Epithelial cell of esophagus (primary cell): Measurements from ENCODE around the gene PVALB.

Experiments used
- DNase-seq: peaks from one replicate; pipeline ENCODE4 v3.0.0; 2010; ENCODE audit warnings: low read depth
- H3K4me3 ChIP-seq: 2 replicates; pipeline ENCODE4 v1.5.1; 2011; ENCODE audit warnings: mild to moderate bottlenecking, low read length, control low read depth
- TF ChIP-seq, protein P1 (sequence below): IDR thresholded peaks from 2 replicates; pipeline ENCODE4 v1.5.1; 2011; ENCODE audit warnings: low read depth, mild to moderate bottlenecking, low read length, control low read depth, inconsistent platforms; ENCODE audit not compliant: insufficient read depth; ENCODE audit errors: missing control alignments

PVALB gene

DNA sequence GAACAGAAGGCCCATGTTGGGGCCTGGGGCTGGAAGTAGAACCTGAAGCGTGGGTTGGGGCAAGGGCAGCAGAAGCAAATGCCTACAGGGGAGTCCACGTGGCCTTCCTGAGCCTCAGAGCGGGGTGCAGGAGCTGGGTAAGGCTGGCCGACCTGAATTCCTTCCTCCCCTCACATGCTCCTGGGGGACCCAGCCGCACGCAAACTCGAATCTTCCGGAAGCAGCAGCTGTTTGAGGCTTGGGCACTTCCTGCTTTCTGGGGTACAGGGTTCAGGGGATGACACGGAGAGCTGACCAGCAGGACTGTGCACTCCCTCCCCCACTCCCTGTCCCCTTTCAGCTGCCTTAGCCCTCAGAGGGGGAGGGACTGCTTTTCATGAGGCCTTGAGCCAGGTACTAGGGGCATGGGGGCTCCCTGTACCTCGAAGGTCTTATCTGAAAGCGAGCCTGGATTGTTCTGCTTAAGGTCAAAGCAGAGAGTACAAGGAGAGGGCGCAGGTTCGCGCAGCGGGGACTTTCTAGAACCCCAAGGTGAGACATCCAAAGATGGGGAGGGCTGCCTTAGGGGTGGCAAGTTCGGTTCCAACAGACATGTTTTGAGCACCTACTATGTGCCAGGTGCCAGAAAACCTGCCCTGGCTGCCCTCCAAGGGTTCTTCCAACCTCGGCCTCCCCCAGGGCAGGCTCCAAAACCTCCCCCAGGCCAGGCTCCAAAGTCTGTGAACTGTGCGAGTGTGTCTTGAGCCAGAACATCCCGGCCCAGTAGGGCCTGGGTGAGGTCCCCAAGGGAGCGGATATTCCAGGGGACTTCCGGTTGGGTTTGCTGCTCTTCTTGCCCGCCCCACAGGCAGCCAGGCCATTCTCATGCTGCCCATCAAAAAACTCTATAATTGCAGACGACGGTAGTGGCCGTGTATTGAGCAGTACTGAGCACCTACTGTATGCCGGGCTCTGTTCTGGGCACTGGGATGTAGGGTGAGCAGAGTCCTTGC is 45.7 kb upstream of the PVALB start:
- no peak for DNase-seq
- TF ChIP-seq, protein P1, sequence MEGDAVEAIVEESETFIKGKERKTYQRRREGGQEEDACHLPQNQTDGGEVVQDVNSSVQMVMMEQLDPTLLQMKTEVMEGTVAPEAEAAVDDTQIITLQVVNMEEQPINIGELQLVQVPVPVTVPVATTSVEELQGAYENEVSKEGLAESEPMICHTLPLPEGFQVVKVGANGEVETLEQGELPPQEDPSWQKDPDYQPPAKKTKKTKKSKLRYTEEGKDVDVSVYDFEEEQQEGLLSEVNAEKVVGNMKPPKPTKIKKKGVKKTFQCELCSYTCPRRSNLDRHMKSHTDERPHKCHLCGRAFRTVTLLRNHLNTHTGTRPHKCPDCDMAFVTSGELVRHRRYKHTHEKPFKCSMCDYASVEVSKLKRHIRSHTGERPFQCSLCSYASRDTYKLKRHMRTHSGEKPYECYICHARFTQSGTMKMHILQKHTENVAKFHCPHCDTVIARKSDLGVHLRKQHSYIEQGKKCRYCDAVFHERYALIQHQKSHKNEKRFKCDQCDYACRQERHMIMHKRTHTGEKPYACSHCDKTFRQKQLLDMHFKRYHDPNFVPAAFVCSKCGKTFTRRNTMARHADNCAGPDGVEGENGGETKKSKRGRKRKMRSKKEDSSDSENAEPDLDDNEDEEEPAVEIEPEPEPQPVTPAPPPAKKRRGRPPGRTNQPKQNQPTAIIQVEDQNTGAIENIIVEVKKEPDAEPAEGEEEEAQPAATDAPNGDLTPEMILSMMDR = no peak
- H3K4me3 ChIP-seq = no peak overlapping the region

DNA sequence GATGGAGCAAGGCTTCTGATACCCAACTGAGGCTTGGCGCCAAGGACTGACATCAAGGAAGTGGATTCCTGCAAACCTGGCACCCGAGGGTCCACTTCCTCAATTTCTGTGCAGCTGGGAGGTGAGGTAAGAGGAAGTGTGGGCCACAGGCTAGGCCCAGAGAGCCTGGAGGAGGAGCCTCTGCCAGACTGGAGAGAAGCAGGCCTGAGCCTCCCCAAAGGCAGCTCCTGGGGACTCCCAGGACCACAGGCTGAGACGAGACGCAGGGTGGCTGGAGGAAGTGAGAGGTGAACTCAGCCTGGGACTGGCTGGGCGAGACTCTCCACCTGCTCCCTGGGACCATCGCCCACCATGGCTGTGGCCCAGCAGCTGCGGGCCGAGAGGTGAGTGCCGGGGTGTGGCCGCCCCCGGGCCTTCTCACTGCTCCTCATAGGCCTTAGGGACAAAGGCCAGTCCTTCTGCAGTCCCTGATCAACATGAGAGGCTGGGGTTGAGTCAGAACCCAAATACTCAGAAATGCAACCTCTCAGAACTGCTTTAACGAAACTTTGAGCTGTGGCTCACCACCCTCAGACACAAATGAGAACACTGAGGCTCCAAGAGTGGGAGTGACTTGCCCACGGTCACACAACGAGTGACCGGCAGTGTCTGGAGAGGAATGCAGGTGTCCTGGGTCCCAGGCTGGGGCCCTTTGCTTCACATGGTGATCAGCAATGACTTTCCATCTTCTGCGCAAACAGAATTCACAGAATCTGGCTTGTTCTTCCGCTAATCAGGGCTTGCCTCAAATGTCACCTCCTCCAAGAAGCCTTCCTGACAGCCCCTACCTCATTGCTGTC is 44.2 kb upstream of the PVALB start, which contains the start of gene NCF4:
Gene NCF4, plus strand, starts transcription at position 186 of the 839 bp plus-strand sequence. Its CDS starts 166 bp downstream, at position 352.
- TF ChIP-seq, protein P1 = no peak
- no peak for DNase-seq
- no peak within 1 kb of the TSS for H3K4me3 ChIP-seq

GRCh38 chr22:36860438-36860820 is 43.6 kb upstream of the PVALB start:
- TF ChIP-seq, protein P1 = no peak

GRCh38 chr22:36860017-36860416 is 43.2 kb upstream of the PVALB start:
- peak; percentile 88 for DNase-seq
- TF ChIP-seq, protein P1 = peak; percentile 56
- no peak overlapping the region for H3K4me3 ChIP-seq

More at GRCh38 chr22:36860438-36860820, 43.6 kb upstream of the PVALB start:
- H3K4me3 ChIP-seq = no peak overlapping the region
- DNase-seq = no peak

DNA sequence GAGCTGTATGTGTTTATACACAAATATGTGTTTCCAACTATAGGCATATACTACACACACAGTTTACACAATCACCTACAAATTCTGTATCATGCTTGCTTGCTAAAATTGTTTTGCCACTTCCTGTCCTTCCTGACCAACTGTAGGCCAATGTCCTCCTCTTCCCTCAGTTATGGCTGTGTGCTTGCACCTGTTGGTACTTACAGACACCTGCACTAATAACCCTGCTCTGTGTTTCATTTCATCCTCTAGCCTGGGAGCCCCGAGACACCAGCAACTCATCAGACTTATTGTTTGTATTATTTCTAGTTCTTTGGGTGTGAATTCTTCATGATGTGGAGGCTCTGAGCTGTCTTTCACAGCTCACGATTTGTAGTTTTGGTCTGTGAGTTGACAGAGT is 42.1 kb upstream of the PVALB start:
- DNase-seq = no peak
- TF ChIP-seq, protein P1 = no peak
- no peak overlapping the region for H3K4me3 ChIP-seq

GRCh38 chr22:36858156-36858555 is 41.3 kb upstream of the PVALB start:
- no peak overlapping the region for H3K4me3 ChIP-seq
- no peak for DNase-seq
- TF ChIP-seq, protein P1 = no peak
